Gastroesophageal sphincter (tissue), 4 donors: Measurements from ENCODE around the gene PI4KA. TPM values are rescaled to one million over a fixed set of nuclear protein-coding genes. Genes with fewer than 3 reads are reported as not detected.
A peak's percentile ranks its signal among the peaks of the same experiment; 100 is the strongest.
"Not testable (repeated sequence)": the region's sequence is repeated elsewhere in the genome, so short reads cannot be mapped to it uniquely, and the experiment has no call there.

Experiments used
- ATAC-seq: fragments of 150-250 bp; one replicate; pipeline ENCODE4 v1.9.1; 2016; ENCODE audit warnings: mild to moderate bottlenecking, moderate library complexity
- H3K27ac ChIP-seq, 4 donors: fragments of 200-600 bp; sonication (generic) in 3 of 4; 1 replicate in 3 of 4; 2 replicates in 1 of 4; pipeline ENCODE4 v1.5.1; 2016 to 2019
- H3K27me3 ChIP-seq: fragments of 200-600 bp; sonication (generic); one replicate; pipeline ENCODE4 v1.5.1; 2019
- H3K36me3 ChIP-seq, 2 donors: fragments of 200-600 bp; sonication (generic); one replicate each; pipeline ENCODE4 v1.5.1; 2019; ENCODE audit warnings: control low read depth in 1 of 2
- H3K4me1 ChIP-seq, 3 donors: fragments of 200-600 bp; sonication (generic); 1 replicate in 2 of 3; 2 replicates in 1 of 3; pipeline ENCODE4 v1.5.1; 2016 to 2019; ENCODE audit warnings: control low read depth in 2 of 3
- H3K4me3 ChIP-seq, 2 donors: fragments of 200-600 bp; sonication (generic); one replicate each; pipeline ENCODE4 v1.5.1; 2019; ENCODE audit warnings: mild to moderate bottlenecking in 1 of 2, moderate library complexity in 1 of 2
- H3K9me3 ChIP-seq, 3 donors: fragments of 200-600 bp; sonication (generic); one replicate each; pipeline ENCODE4 v1.5.1; 2017 to 2019; ENCODE audit warnings: control low read depth in 2 of 3
- CTCF ChIP-seq, 4 experiments: fragments of 200-600 bp in 2 of 4; fragments of 450-650 bp in 2 of 4; sonication (generic) in 1 of 4; IDR thresholded peaks; one replicate each; pipeline ENCODE4 v1.5.1; 2017 to 2019; ENCODE audit warnings: antibody characterized with exemption in 4 of 4, mild to moderate bottlenecking in 2 of 4, moderate library complexity in 2 of 4
- EP300 ChIP-seq: sonication (generic); formaldehyde crosslinking; IDR thresholded peaks from one replicate; pipeline ENCODE4 v1.6.1; 2017; ENCODE audit warnings: antibody characterized with exemption, mild to moderate bottlenecking
- POLR2A ChIP-seq, 2 donors: fragments of 450-650 bp; IDR thresholded peaks; one replicate each; pipeline ENCODE4 v1.6.1; 2017; ENCODE audit warnings: antibody characterized with exemption in 2 of 2, mild to moderate bottlenecking in 2 of 2, moderate library complexity in 1 of 2
- POLR2AphosphoS5 ChIP-seq: sonication (generic); formaldehyde crosslinking; IDR thresholded peaks from one replicate; pipeline ENCODE4 v1.6.1; 2017; ENCODE audit warnings: antibody characterized with exemption
- WGBS, 2 donors: methylation state at CpG; one replicate each; pipeline ENCODE4 v1.1.5; 2018; ENCODE audit warnings: low coverage in 1 of 2; 5-methylcytosine and 5-hydroxymethylcytosine counted together
- total RNA-seq, 4 donors: library from RNA; depleted of rRNA; stranded (reverse); fragments of >200 nt; gene quantifications; one replicate each; pipeline ENCODE4 v1.1.0, GENCODE V29; 2016

The PI4KA gene
- total RNA-seq, 4 donors from 2014 or later, result 45.7 to 113 (median 87.5) TPM

DNA sequence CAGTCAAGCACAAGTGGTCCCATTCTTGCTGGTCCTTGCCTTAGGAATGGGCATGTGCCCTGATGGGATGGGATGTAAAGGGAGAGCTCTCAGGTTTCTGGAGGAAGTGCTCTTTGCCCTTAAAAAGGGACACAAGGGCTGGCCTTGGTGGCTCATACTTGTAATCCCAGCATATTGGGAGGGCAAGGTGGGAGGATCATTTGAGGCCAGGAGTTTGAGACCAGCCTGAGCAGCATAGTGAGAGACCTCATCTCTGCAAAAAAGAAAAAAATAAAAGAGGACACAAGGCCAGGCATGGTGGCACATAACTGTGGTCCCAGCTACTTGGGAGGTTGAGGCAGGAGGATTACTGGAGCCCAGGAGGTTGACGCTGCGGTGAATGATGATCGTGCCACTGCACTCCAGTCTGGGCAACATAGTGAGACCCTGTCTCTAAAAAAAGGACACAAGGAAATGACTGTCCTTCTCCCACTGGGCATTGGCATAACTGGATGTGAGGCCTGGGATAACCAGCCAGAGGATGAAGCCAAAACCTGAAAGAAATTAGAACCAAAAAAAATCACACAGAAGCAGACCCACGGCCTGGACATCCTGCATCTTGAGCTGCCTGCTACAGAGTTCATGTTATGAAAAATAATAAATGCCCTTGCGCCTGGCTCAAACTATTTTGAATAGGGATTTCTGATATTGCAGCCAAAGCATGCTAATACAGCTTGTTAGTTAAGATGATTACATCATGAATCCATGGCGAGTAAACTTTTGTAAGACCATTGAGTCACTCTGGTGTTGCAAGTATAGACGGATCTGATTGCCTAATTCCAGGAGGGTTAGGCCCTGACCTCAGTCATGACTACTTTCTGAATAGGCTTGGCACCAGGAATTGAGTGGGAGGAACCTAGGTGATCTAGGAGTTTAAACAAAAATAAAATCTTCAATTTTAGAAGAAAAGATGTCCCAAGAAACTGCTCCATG is 45.7 kb upstream of the PI4KA start:
- ATAC-seq, result peak; percentile 90
- WGBS, 2 donors, result 60 to 69% methylated on average over 4 to 7 of the region's 7 CpGs
- TF ChIP-seq EP300 (no peak), POLR2A (IDR thresholded peaks at IDR 0.05) (no peak), CTCF (IDR thresholded peaks at IDR 0.05) (no peak), POLR2AphosphoS5 (peak; percentile 77)
- no peaks in the 10 kb centered on the region for H3K4me1 ChIP-seq
- no peaks in the 10 kb centered on the region for H3K36me3 ChIP-seq
- no peak overlapping the region for H3K4me3 ChIP-seq
- H3K27ac ChIP-seq, result no peak overlapping the region
- no peaks in the 10 kb centered on the region for H3K9me3 ChIP-seq
- H3K27me3 ChIP-seq, result no peaks in the 10 kb centered on the region

DNA sequence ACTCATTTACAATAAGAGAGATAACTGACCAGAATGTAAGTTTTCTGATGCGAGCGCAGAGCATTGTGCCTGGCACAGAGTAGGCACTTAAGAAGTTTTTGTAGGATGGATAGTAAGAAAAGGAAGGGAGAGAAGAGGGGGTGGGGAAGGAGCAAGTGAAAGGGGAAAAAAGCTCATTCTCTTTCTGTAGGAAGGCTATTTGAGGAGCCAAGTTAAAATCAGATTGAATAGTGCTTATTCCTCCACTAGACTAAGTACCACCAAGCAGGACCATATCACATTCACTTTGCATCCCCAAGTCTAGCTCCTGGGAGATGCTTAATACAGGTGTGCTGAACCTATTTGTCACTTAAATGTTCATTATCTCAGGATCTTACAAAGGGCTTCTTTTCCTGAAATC is 44.5 kb upstream of the PI4KA start:
- no peak for ATAC-seq
- TF ChIP-seq POLR2A (IDR thresholded peaks at IDR 0.05), result no peak
- no peak for TF ChIP-seq CTCF (IDR thresholded peaks at IDR 0.05)
- TF ChIP-seq EP300, result no peak
- no peak for TF ChIP-seq POLR2AphosphoS5
- WGBS, 2 donors, result 93 to 100% methylated on average over 2 of the region's 2 CpGs
- H3K4me3 ChIP-seq, result no peak overlapping the region
- H3K4me1 ChIP-seq, result no peaks in the 10 kb centered on the region
- no peaks in the 10 kb centered on the region for H3K27me3 ChIP-seq
- no peak overlapping the region for H3K27ac ChIP-seq
- H3K36me3 ChIP-seq, result no peaks in the 10 kb centered on the region
- no peaks in the 10 kb centered on the region for H3K9me3 ChIP-seq

- H3K36me3 ChIP-seq, H3K27ac ChIP-seq, H3K4me3 ChIP-seq, H3K9me3 ChIP-seq, H3K4me1 ChIP-seq, H3K27me3 ChIP-seq, ATAC-seq: not testable (repeated sequence)
- WGBS, 2 donors, result 83 to 100% methylated on average over 1 to 16 of the region's 18 CpGs
These were observed 42.8 kb upstream of the PI4KA start for GRCh38 chr22:20901093-20902033.

- no peaks in the 10 kb centered on the region for H3K4me1 ChIP-seq
- H3K9me3 ChIP-seq, result no peaks in the 10 kb centered on the region
- H3K4me3 ChIP-seq, result no peak overlapping the region
- TF ChIP-seq POLR2AphosphoS5 (no peak), CTCF (IDR thresholded peaks at IDR 0.05) (no peak), POLR2A (IDR thresholded peaks at IDR 0.05) (no peak)
- no peak for ATAC-seq
- 77 to 78% methylated on average over 6 of the region's 7 CpGs for WGBS, 2 donors
- H3K36me3 ChIP-seq, result no peaks in the 10 kb centered on the region
- no peak overlapping the region for H3K27ac ChIP-seq
- no peaks in the 10 kb centered on the region for H3K27me3 ChIP-seq
These were observed 41.3 kb upstream of the PI4KA start for GRCh38 chr22:20899827-20900423.

- not testable (repeated sequence) for H3K36me3 ChIP-seq, H3K27me3 ChIP-seq, H3K27ac ChIP-seq, H3K9me3 ChIP-seq, ATAC-seq, H3K4me1 ChIP-seq, H3K4me3 ChIP-seq
- 75 to 79% methylated on average over 4 of the region's 7 CpGs for WGBS, 2 donors
These were observed 39.1 kb upstream of the PI4KA start for GRCh38 chr22:20897737-20898136.
